HUES6 (cell line): ENCODE data around the gene TTC32.
"Not testable (repeated sequence)": the region's sequence is repeated elsewhere in the genome, so short reads cannot be mapped to it uniquely, and the experiment has no call there.

ENCODE experiments used
- H3K27ac ChIP-seq: 2 replicates; pipeline ENCODE4 v1.7.0; 2013; ENCODE audit warnings: low read depth, mild to moderate bottlenecking, low read length, inconsistent platforms
- H3K27me3 ChIP-seq: 2 replicates; pipeline ENCODE4 v1.6.1; 2013; ENCODE audit warnings: low read length; ENCODE audit not compliant: control insufficient read depth, insufficient read depth
- H3K36me3 ChIP-seq: 2 replicates; pipeline ENCODE4 v1.6.1; 2013; ENCODE audit warnings: low read length; ENCODE audit not compliant: control insufficient read depth, insufficient read depth
- H3K4me1 ChIP-seq: 2 replicates; pipeline ENCODE4 v1.6.1; 2013; ENCODE audit warnings: low read length; ENCODE audit not compliant: control insufficient read depth, insufficient read depth
- H3K4me3 ChIP-seq: 2 replicates; pipeline ENCODE4 v1.5.1; 2013; ENCODE audit warnings: low read depth, low read length
- H3K9ac ChIP-seq: one replicate; pipeline ENCODE4 v1.6.1; 2013; ENCODE audit warnings: mild to moderate bottlenecking, low read length
- H3K9me3 ChIP-seq: 2 replicates; pipeline ENCODE4 v1.6.1; 2013; ENCODE audit warnings: low read depth, low read length; ENCODE audit not compliant: control insufficient read depth, insufficient read depth

Gene TTC32

DNA sequence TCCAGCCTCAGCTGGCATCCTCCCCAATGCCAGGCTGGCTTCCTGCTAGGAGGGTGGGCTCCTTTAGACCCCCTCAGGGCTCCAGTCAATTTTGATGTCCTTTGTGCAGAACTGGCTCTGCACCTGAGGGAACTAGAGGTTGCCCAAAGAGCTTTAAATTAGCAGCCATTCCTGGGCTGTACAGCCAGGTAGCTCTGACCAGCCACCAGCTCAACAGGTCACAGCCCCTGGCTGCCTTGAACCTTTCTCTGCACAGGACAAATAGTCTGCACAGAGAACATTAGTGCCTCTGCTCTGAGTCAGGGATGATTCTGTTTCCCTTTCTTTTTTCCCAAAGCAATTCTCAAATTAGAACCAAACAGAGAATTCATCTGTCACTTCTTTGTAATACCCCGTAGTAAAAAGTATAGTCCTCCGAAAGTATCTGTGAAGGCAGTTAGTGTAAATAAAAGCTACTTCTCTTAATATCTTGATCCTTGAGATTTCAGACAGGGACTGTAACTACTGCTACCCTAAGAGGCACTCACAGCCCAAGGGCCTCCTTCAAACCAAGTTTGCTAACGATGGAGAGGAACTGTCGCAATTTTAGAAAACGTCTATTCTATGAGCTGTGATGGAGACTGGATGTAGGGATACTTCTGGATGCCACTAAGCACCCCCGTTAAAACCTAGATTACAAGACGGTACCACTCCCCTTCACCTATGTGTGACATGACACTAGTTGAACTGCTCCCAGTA, 3.0 kb downstream of the TTC32 start:
- no peak overlapping the region for H3K9ac ChIP-seq

GRCh38 chr2:19897623-19898245, 4.0 kb downstream of the TTC32 start:
- no peaks in the 10 kb centered on the region for H3K9me3 ChIP-seq
- no peak overlapping the region for H3K27ac ChIP-seq
- H3K4me1 ChIP-seq = peaks cover 8% of the 10 kb centered on the region; the same call in 1 of the 2 replicates
- no peak overlapping the region for H3K9ac ChIP-seq
- no peaks in the 10 kb centered on the region for H3K27me3 ChIP-seq
- H3K36me3 ChIP-seq = no peaks in the 10 kb centered on the region
- H3K4me3 ChIP-seq = no peak overlapping the region

More for the DNA sequence above, 3.0 kb downstream of the TTC32 start:
- Histone ChIP-seq H3K9me3 (no peaks in the 10 kb centered on the region), H3K4me1 (peaks cover 8% of the 10 kb centered on the region; the same call in 1 of the 2 replicates), H3K36me3 (no peaks in the 10 kb centered on the region), H3K27ac (no peak overlapping the region), H3K27me3 (no peaks in the 10 kb centered on the region), H3K4me3 (no peak overlapping the region)

DNA sequence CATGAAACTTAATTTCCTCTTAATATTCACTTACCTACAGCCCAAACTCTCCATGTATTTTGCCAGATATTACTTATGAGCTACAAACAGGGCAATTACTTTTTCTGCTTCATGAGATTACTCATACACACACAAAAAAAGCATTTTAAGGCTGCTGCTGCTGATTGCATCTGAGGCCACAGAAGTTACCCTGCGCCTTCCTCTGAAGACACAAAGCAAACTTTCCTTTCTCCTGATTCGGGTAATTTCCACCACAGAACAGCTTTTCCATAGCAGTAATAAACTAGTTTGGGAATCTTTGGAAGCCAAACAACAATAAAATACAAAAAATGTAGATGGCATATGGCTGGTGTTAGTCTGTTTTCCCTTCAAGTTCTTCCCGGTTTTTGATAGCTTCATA, 6.2 kb downstream of the TTC32 start:
- Histone ChIP-seq H3K9ac (no peak overlapping the region), H3K9me3 (no peaks in the 10 kb centered on the region)

DNA sequence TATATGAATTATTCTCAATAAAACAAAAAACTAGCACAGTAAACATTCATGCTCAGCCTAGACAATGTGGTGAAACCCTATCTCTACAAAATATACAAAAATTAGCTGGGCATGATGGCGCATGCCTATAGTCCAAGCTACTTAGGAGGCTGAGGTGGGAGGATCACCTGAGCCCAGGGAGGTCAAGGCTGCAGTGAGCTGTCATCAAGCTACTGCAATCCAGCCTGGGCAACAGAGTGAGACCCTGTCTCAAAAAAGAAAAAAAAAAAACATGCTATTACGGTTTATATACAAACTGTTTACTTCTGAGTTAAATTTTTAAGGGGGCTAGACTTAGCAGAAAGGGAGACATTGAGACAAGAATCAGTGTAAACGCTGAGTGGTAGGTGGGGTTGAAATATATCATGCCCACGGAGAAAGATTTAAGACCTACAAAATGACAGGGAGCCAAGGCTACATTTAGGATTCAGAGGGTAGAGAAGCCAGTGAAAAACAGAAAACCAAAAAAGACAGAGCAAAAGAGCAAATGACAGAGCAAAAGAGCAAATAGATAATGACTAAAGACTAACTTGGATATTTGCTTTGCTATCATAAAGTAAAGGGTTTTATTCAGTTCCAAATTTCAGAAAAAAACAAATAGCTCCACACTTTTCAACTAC, 7.5 kb downstream of the TTC32 start:
- H3K9ac ChIP-seq = no peak overlapping the region
- H3K36me3 ChIP-seq = no peaks in the 10 kb centered on the region
- no peaks in the 10 kb centered on the region for H3K9me3 ChIP-seq
- H3K4me1 ChIP-seq = no peaks in the 10 kb centered on the region
- H3K4me3 ChIP-seq = no peak overlapping the region
- H3K27ac ChIP-seq = no peak overlapping the region
- no peaks in the 10 kb centered on the region for H3K27me3 ChIP-seq

More for the DNA sequence above, 6.2 kb downstream of the TTC32 start:
- H3K4me3 ChIP-seq = no peak overlapping the region
- H3K4me1 ChIP-seq = peaks cover 7% of the 10 kb centered on the region; the same call in 1 of the 2 replicates
- H3K36me3 ChIP-seq = no peaks in the 10 kb centered on the region
- H3K27ac ChIP-seq = no peak overlapping the region
- no peaks in the 10 kb centered on the region for H3K27me3 ChIP-seq

- H3K4me1 ChIP-seq = no peaks in the 10 kb centered on the region
- H3K36me3 ChIP-seq = no peaks in the 10 kb centered on the region
- no peaks in the 10 kb centered on the region for H3K9me3 ChIP-seq
- H3K4me3 ChIP-seq = no peak overlapping the region
- no peak overlapping the region for H3K9ac ChIP-seq
- H3K27me3 ChIP-seq = no peaks in the 10 kb centered on the region
- H3K27ac ChIP-seq = no peak overlapping the region
Observed at GRCh38 chr2:19893520-19894133, 8.2 kb downstream of the TTC32 start.

DNA sequence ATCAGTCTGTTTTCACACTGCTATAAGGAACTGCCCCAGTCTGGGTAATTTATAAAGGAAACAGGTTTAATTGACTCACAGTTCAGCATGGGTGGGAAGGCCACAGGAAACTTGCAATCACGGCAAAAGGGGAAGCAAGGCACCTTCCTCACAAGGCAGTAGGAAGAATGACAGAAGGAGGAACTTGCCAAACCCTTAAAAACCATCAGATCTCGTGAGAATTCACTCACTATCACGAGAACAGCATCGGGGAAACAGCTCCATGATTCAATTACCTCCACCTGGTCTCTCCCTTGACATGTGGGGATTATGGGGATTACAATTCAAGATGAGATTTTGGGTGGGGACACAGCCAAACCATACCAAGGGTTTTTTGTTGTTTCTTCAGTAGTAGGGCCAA, 9.8 kb downstream of the TTC32 start:
- H3K4me1 ChIP-seq, H3K9me3 ChIP-seq, H3K27me3 ChIP-seq, H3K27ac ChIP-seq, H3K36me3 ChIP-seq, H3K4me3 ChIP-seq, H3K9ac ChIP-seq: not testable (repeated sequence)

- Histone ChIP-seq H3K9ac (no peak overlapping the region), H3K4me1 (no peaks in the 10 kb centered on the region), H3K4me3 (no peak overlapping the region), H3K9me3 (no peaks in the 10 kb centered on the region), H3K27me3 (no peaks in the 10 kb centered on the region), H3K27ac (no peak overlapping the region), H3K36me3 (no peaks in the 10 kb centered on the region)
Observed at GRCh38 chr2:19890104-19890503, 11.7 kb downstream of the TTC32 start.

- no peak overlapping the region for H3K27ac ChIP-seq
- no peaks in the 10 kb centered on the region for H3K4me1 ChIP-seq
Observed at GRCh38 chr2:19888831-19889230, 13.0 kb downstream of the TTC32 start.

GRCh38 chr2:19887510-19887909, 14.3 kb downstream of the TTC32 start:
- Histone ChIP-seq H3K9ac (no peak overlapping the region), H3K27ac (no peak overlapping the region), H3K27me3 (no peaks in the 10 kb centered on the region)

More at GRCh38 chr2:19888831-19889230, 13.0 kb downstream of the TTC32 start:
- H3K9me3 ChIP-seq = no peaks in the 10 kb centered on the region
- H3K27me3 ChIP-seq = no peaks in the 10 kb centered on the region
- H3K9ac ChIP-seq = no peak overlapping the region
- H3K36me3 ChIP-seq = no peaks in the 10 kb centered on the region
- H3K4me3 ChIP-seq = no peak overlapping the region

GRCh38 chr2:19886261-19886660, 15.5 kb downstream of the TTC32 start:
- H3K27ac ChIP-seq = no peak overlapping the region
- no peaks in the 10 kb centered on the region for H3K9me3 ChIP-seq
- H3K4me1 ChIP-seq = no peaks in the 10 kb centered on the region
- H3K36me3 ChIP-seq = no peaks in the 10 kb centered on the region
- no peak overlapping the region for H3K9ac ChIP-seq
- no peaks in the 10 kb centered on the region for H3K27me3 ChIP-seq
- H3K4me3 ChIP-seq = no peak overlapping the region

More at GRCh38 chr2:19887510-19887909, 14.3 kb downstream of the TTC32 start:
- Histone ChIP-seq H3K4me3 (no peak overlapping the region), H3K9me3 (no peaks in the 10 kb centered on the region), H3K36me3 (no peaks in the 10 kb centered on the region), H3K4me1 (no peaks in the 10 kb centered on the region)

GRCh38 chr2:19885791-19886190, 16.0 kb downstream of the TTC32 start:
- Histone ChIP-seq H3K4me3 (no peak overlapping the region), H3K27ac (no peak overlapping the region), H3K9me3 (no peaks in the 10 kb centered on the region), H3K27me3 (no peaks in the 10 kb centered on the region), H3K36me3 (no peaks in the 10 kb centered on the region), H3K4me1 (no peaks in the 10 kb centered on the region), H3K9ac (no peak overlapping the region)
